Retinal pigment epithelial cell (primary cell): ENCODE data around the gene SLC38A9.
"Not testable (repeated sequence)": the region's sequence is repeated elsewhere in the genome, so short reads cannot be mapped to it uniquely, and the experiment has no call there.

ENCODE experiments used
- DNase-seq: peaks from one replicate; pipeline ENCODE4 v3.0.0-alpha.2; 2010; ENCODE audit warnings: low read depth
- H3K4me3 ChIP-seq: 2 replicates; pipeline ENCODE4 v1.5.1; 2011; ENCODE audit warnings: mild to moderate bottlenecking, low read length, control low read depth, moderate library complexity
- CTCF ChIP-seq: conservative IDR thresholded peaks from 2 replicates; pipeline ENCODE4 v1.5.1; 2011; ENCODE audit warnings: low read depth, low read length, control low read depth, inconsistent platforms

Gene SLC38A9

GRCh38 chr5:55720188-55720703 is 8.1 kb upstream of the SLC38A9 start:
- no peak for TF ChIP-seq CTCF
- no peak for DNase-seq
- H3K4me3 ChIP-seq = no peak overlapping the region

- H3K4me3 ChIP-seq, DNase-seq: not testable (repeated sequence)
Measured at GRCh38 chr5:55719026-55719425, 6.9 kb upstream of the SLC38A9 start.

- DNase-seq = no peak
- H3K4me3 ChIP-seq = no peak overlapping the region
- no peak for TF ChIP-seq CTCF
Measured at GRCh38 chr5:55715519-55716078, 3.5 kb upstream of the SLC38A9 start.

- no peak for TF ChIP-seq CTCF
- H3K4me3 ChIP-seq = no peak overlapping the region
- no peak for DNase-seq
Measured at GRCh38 chr5:55714749-55715148, 2.6 kb upstream of the SLC38A9 start.

- DNase-seq = no peak
- H3K4me3 ChIP-seq = no peak overlapping the region
- TF ChIP-seq CTCF = no peak
Measured at GRCh38 chr5:55714339-55714738, 2.2 kb upstream of the SLC38A9 start.

GRCh38 chr5:55713871-55714270 is 1.7 kb upstream of the SLC38A9 start:
- no peak for DNase-seq
- no peak for TF ChIP-seq CTCF
- no peak overlapping the region for H3K4me3 ChIP-seq

GRCh38 chr5:55711507-55712022 is 559 bp downstream of the SLC38A9 start:
- TF ChIP-seq CTCF = no peak
- H3K4me3 ChIP-seq = peak overlapping the region; percentile 85
- no peak for DNase-seq
